ENCODE measurements around the gene SREBF1. TPM values are rescaled to one million over a fixed set of nuclear protein-coding genes. Genes with fewer than 3 reads are reported as not detected.

Gene SREBF1
- total RNA-seq, 1 donor from 2014 or later, result 86.9 TPM

DNA sequence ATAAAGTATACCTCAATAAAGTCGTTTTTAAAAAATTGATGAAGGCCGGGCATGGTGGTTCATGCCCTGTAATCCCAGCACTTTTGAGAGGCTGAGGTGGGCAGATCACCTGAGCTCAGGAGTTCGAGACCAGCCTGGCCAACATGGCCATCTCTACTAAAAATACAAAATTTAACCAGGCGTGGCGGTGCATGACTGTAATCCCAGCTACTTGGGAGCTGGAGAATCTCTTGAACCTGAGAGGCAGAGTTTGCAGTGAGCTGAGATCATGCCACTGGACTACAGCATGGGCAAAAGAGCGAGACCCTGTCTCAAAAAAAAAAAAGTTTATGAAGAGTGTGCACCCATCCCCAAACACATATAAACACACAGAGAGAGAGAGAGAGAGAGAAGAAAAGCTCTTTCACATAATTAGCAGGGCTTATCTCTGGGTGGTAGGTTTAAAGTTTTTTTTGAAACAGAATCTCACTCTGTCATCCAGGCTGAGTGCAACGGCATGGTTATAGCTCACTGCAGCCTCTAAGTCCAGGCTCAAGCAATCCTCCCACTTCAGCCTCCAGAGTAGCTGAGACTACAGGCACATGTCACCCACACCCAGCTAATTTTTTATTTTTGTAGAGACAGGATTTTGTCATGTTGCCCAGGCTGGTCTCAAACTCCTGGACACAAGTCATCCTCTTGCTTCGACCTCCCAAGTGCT lies 3.0 kb downstream of the SREBF1 start:
- Mint-ChIP-seq H3K36me3 (ENCODE audit: unreplicated experiment) (peaks cover 2% of the 10 kb centered on the region), H3K9me3 (ENCODE audit: unreplicated experiment) (no peaks in the 10 kb centered on the region), H3K27me3 (ENCODE audit: unreplicated experiment) (no peaks in the 10 kb centered on the region), H3K4me1 (ENCODE audit: unreplicated experiment) (peaks cover 59% of the 10 kb centered on the region), H3K27ac (ENCODE audit: unreplicated experiment) (peak overlapping the region; percentile 63), H3K4me3 (ENCODE audit: unreplicated experiment) (no peak overlapping the region)
- no peak for DNase-seq (ENCODE audit: extremely low spot score, unreplicated experiment)
- TF ChIP-seq, protein P1, sequence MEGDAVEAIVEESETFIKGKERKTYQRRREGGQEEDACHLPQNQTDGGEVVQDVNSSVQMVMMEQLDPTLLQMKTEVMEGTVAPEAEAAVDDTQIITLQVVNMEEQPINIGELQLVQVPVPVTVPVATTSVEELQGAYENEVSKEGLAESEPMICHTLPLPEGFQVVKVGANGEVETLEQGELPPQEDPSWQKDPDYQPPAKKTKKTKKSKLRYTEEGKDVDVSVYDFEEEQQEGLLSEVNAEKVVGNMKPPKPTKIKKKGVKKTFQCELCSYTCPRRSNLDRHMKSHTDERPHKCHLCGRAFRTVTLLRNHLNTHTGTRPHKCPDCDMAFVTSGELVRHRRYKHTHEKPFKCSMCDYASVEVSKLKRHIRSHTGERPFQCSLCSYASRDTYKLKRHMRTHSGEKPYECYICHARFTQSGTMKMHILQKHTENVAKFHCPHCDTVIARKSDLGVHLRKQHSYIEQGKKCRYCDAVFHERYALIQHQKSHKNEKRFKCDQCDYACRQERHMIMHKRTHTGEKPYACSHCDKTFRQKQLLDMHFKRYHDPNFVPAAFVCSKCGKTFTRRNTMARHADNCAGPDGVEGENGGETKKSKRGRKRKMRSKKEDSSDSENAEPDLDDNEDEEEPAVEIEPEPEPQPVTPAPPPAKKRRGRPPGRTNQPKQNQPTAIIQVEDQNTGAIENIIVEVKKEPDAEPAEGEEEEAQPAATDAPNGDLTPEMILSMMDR (IDR thresholded peaks at IDR 0.05), result no peak

DNA sequence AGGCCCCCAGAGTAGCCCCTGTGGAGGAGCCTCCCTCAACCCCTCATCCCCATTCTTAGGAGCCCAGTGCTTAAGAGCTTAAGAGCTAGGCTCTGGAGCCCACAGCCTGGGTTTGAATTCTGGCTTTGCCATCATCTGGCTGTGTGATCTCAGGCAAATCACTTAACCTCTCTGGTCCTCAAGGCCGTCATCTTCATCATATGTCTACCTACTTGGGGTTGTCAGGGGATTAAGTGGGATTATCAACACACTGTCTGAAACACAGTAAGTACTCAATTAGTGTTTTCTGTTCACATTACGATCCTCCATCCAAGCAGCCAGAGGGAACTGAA lies 4.8 kb downstream of the SREBF1 start:
- TF ChIP-seq, protein P1 (IDR thresholded peaks at IDR 0.05), result no peak
- H3K4me1 Mint-ChIP-seq (ENCODE audit: unreplicated experiment), result peaks cover 45% of the 10 kb centered on the region
- H3K27me3 Mint-ChIP-seq (ENCODE audit: unreplicated experiment), result no peaks in the 10 kb centered on the region
- no peaks in the 10 kb centered on the region for H3K9me3 Mint-ChIP-seq (ENCODE audit: unreplicated experiment)
- DNase-seq (ENCODE audit: extremely low spot score, unreplicated experiment), result no peak
- H3K36me3 Mint-ChIP-seq (ENCODE audit: unreplicated experiment), result peaks cover 2% of the 10 kb centered on the region
- H3K4me3 Mint-ChIP-seq (ENCODE audit: unreplicated experiment), result no peak overlapping the region
- no peak overlapping the region for H3K27ac Mint-ChIP-seq (ENCODE audit: unreplicated experiment)

GRCh38 chr17:17831208-17832031 lies 5.4 kb downstream of the SREBF1 start:
- DNase-seq (ENCODE audit: extremely low spot score, unreplicated experiment), result no peak
- no peak overlapping the region for H3K4me3 Mint-ChIP-seq (ENCODE audit: unreplicated experiment)
- TF ChIP-seq, protein P1 (IDR thresholded peaks at IDR 0.05), result no peak
- peaks cover 2% of the 10 kb centered on the region for H3K36me3 Mint-ChIP-seq (ENCODE audit: unreplicated experiment)
- H3K27ac Mint-ChIP-seq (ENCODE audit: unreplicated experiment), result no peak overlapping the region
- no peaks in the 10 kb centered on the region for H3K9me3 Mint-ChIP-seq (ENCODE audit: unreplicated experiment)
- H3K27me3 Mint-ChIP-seq (ENCODE audit: unreplicated experiment), result no peaks in the 10 kb centered on the region
- H3K4me1 Mint-ChIP-seq (ENCODE audit: unreplicated experiment), result peaks cover 49% of the 10 kb centered on the region

- H3K27ac Mint-ChIP-seq (ENCODE audit: unreplicated experiment), result no peak overlapping the region
- no peak for DNase-seq (ENCODE audit: extremely low spot score, unreplicated experiment)
- no peak overlapping the region for H3K4me3 Mint-ChIP-seq (ENCODE audit: unreplicated experiment)
- H3K36me3 Mint-ChIP-seq (ENCODE audit: unreplicated experiment), result peaks cover 2% of the 10 kb centered on the region
- no peaks in the 10 kb centered on the region for H3K27me3 Mint-ChIP-seq (ENCODE audit: unreplicated experiment)
- no peaks in the 10 kb centered on the region for H3K9me3 Mint-ChIP-seq (ENCODE audit: unreplicated experiment)
- H3K4me1 Mint-ChIP-seq (ENCODE audit: unreplicated experiment), result peaks cover 50% of the 10 kb centered on the region
- TF ChIP-seq, protein P1 (IDR thresholded peaks at IDR 0.05), result no peak
Measured at GRCh38 chr17:17830740-17831207, 6.0 kb downstream of the SREBF1 start.

DNA sequence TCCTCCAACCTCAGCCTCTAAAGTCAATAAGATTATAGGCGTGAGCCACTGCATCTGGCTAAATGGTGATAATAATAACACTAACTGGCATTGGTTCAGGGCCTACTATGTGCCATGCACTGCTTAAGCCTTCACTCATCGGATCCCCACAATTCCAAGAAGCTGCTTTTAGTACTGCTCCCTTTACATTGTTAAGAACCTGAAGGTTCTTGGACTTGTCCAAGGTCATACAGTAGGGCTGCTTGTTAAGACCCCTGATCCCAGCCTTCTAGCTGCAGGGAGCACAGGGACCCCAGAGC lies 6.6 kb downstream of the SREBF1 start:
- Mint-ChIP-seq H3K9me3 (ENCODE audit: unreplicated experiment) (no peaks in the 10 kb centered on the region), H3K4me3 (ENCODE audit: unreplicated experiment) (no peak overlapping the region), H3K4me1 (ENCODE audit: unreplicated experiment) (peaks cover 50% of the 10 kb centered on the region), H3K36me3 (ENCODE audit: unreplicated experiment) (peaks cover 2% of the 10 kb centered on the region), H3K27ac (ENCODE audit: unreplicated experiment) (no peak overlapping the region), H3K27me3 (ENCODE audit: unreplicated experiment) (no peaks in the 10 kb centered on the region)
- TF ChIP-seq, protein P1 (IDR thresholded peaks at IDR 0.05), result no peak
- no peak for DNase-seq (ENCODE audit: extremely low spot score, unreplicated experiment)

Data from osteocyte (in vitro differentiated cells).